Right renal pelvis (tissue), 4 donors: ENCODE measurements around the gene LAYN. TPM values are rescaled to one million over a fixed set of nuclear protein-coding genes. Genes with fewer than 3 reads are reported as not detected.

Source experiments
- DNase-seq, 4 donors: peaks; one replicate each; pipeline ENCODE4 v3.0.0-alpha.2; 2013; ENCODE audit warnings: low read depth in 4 of 4, low spot score in 3 of 4, missing footprints in 1 of 4
- polyA plus RNA-seq, 4 donors: library from polyadenylated mRNA; unstranded; fragments of 120-200 nt; gene quantifications; one replicate each; pipeline ENCODE4 v1.2.1, GENCODE V29; 2013; ENCODE audit not compliant: insufficient read length in 4 of 4

The LAYN gene
- polyA plus RNA-seq, 4 donors: 7.0 to 7.8 (median 7.3) TPM

- no peak for DNase-seq
Observed at GRCh38 chr11:111589886-111590499, 49.5 kb downstream of the LAYN start.

- DNase-seq: no peak
Observed at GRCh38 chr11:111591187-111591960, 50.9 kb downstream of the LAYN start.

- DNase-seq: no peak
Observed at GRCh38 chr11:111592491-111592890, 52.0 kb downstream of the LAYN start.

DNA sequence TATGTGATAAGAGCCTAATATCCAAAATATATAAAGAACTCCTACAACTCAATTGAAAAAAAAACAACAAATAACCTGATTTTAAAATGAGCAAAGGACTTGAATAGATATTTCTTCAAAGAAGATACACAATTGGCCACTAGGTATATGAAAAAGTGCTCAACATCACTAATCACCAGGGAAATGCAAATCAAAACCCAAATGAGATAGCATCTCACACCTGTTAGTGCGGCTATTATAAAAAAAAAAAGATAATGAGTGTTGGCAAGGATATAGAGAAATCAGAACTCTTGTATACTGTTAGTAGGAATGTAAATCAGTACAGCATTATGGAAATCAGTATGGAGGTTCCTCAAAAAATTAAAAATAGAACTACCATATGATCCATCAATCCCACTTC, 55.8 kb downstream of the LAYN start:
- no peak for DNase-seq

DNA sequence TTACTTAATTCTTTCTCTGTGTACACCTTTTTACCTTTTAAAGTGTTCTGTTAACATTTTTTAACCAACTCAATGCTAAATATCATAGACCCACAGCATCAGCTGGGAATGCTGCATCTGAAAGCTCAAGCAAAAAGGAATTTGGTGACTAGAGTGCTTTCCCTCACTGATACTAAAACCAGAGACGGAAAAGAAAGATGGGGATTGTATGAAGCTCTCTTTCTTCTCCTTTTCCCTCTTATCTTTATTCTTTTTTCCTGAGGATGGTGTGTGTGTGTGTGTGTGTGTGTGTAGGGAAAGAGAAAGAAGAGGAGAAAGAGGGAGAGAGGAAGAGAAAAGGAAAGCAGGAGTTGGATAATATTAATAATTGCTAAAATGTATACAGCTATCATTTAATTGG, 57.6 kb downstream of the LAYN start:
- DNase-seq: no peak

GRCh38 chr11:111598559-111598958, 58.0 kb downstream of the LAYN start:
- no peak for DNase-seq

- DNase-seq: no peak
Observed at GRCh38 chr11:111601636-111601978, 61.1 kb downstream of the LAYN start.

DNA sequence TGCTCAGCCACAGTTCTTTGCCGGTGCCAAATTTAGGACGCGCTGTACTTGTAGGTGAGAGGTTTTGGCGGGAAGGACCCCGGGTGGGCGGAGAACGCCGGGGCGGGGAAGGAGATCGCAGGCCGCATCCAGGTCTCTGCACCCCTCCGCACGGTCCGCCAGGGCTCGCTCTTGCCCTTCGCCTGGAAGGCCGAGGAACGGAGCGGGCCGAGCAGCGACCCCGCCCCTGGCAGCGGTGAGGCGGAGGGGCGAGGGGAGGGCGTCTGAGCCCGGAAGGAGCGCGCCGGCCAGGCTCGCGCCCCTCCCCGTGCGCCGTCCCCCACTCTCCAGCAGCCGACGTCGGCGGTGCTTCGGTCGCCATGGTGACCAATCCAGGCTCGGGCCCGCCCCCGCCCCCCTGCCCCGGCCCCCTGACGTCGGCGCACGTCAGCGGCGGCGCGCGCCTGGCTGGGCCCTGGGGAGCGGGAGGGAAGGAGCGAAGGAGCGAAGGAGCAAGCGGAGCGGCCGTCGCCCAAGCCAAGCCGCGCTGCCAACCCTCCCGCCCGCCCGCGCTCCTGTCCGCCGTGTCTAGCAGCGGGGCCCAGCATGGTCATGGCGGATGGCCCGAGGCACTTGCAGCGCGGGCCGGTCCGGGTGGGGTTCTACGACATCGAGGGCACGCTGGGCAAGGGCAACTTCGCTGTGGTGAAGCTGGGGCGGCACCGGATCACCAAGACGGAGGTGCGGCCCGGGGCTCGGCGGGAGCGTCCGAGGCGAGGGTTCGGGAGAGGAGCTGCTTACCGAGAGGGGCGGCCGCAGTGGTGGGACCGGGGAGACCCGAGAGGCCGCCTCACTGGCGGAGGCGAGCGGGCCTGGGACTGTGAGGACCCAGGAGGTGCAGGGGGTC, 61.7 kb downstream of the LAYN start, which contains the start of gene SIK2:
Gene SIK2 (plus strand): TSS at position 471 of the 886 bp plus-strand sequence. CDS start 115 bp downstream, at position 586.
- peak; percentile 87 to 91 (median 89) for DNase-seq

- peak in 2 of 4 donors; percentile 25 to 33 for DNase-seq
Observed at GRCh38 chr11:111602865-111603610, 62.5 kb downstream of the LAYN start.

- no peak for DNase-seq
Observed at GRCh38 chr11:111603611-111604130, 63.2 kb downstream of the LAYN start.

GRCh38 chr11:111604392-111605009, 64.0 kb downstream of the LAYN start:
- peak in 2 of 4 donors; percentile 22 to 29 for DNase-seq

DNA sequence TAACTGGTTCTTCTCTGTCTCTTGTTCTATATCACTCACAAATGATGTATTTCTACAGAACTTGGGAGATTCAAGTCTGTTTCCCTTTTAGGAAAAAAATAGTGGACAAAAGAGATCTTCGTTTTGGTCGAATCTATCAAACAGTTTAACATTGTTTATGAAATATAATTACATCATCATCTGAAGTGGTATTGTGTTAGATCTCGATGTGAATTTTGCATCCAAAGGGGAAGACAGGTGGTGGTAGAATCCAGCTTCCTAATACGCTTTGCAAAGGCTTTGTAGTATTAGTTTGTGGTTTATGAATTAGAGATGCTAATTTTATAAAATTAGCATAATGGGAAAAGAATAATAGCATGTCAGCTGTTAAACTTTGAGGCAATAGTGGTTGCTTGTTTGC, 65.2 kb downstream of the LAYN start:
- DNase-seq: no peak

DNA sequence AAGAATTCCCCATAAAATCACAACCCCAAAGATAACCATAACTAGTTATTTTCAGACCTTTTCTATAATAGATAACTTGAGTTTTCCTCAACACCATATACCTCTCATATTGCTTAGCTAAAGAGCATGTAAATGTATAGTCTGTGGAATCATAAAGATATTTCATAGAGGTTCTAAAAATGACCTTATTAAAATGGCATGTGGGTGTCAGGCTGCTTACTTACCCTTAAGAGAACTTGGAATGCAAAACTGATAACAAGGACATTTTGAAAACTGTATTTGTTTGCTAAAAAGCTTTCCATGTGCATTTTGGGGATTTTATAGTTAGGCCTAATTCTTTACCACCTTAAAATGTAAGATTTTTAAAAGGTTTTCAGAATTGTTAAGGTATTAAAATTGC, 66.5 kb downstream of the LAYN start:
- no peak for DNase-seq

GRCh38 chr11:111607751-111608150, 67.2 kb downstream of the LAYN start:
- DNase-seq: no peak

Other genes starting within 250 kb of the LAYN start
- 10 to 100 TPM in 1 of 4 donors, 1 to 10 TPM in 3; 6.8 to 12.1 (median 8.7) TPM for gene POU2AF3, start 242.2 kb upstream of the LAYN start, polyA plus RNA-seq
- 1 to 10 TPM in 1 of 4 donors, under 1 TPM in 3; 0.58 to 1.0 (median 0.60) TPM for gene POU2AF1, start 161.4 kb upstream of the LAYN start, polyA plus RNA-seq
- gene BTG4, start 28.3 kb upstream of the LAYN start, polyA plus RNA-seq: not detected
- gene HOATZ, start 25.9 kb upstream of the LAYN start, polyA plus RNA-seq: under 1 TPM; 0.04 to 0.35 (median 0.18) TPM
- 10 to 100 TPM; 21.1 to 23.2 (median 21.8) TPM for gene SIK2, start 61.7 kb downstream of the LAYN start, polyA plus RNA-seq
- gene PPP2R1B, start 225.7 kb downstream of the LAYN start, polyA plus RNA-seq: 10 to 100 TPM; 20.7 to 24.9 (median 23.4) TPM